ENCODE results near the gene UCKL1.
"Not testable (repeated sequence)": the region's sequence is repeated elsewhere in the genome, so short reads cannot be mapped to it uniquely, and the experiment has no call there.

The UCKL1 gene

GRCh38 chr20:63919130-63919529 is 37.1 kb downstream of the UCKL1 start:
- peak; percentile 49 for DNase-seq (ENCODE audit: low spot score)

DNA sequence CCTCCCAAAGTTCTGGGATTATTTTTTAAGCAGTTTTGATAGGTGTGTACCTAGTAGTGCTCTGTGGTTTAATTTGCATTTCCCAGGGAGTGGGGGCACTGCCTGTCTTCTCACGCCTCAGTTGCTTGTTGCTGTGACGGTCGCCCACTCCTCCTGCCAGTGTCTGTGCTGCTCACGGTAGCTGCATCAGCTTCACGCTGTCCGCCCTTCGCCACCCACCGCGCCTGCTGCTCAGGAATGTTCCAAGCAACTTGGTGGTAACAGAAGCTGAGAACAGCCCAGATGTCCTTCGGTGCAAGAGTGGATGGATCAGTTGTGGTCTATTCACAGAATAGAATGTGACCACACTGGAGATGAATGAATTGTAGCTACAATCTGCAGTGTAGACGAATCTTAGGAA is 38.4 kb downstream of the UCKL1 start:
- DNase-seq (ENCODE audit: low spot score), result no peak

DNA sequence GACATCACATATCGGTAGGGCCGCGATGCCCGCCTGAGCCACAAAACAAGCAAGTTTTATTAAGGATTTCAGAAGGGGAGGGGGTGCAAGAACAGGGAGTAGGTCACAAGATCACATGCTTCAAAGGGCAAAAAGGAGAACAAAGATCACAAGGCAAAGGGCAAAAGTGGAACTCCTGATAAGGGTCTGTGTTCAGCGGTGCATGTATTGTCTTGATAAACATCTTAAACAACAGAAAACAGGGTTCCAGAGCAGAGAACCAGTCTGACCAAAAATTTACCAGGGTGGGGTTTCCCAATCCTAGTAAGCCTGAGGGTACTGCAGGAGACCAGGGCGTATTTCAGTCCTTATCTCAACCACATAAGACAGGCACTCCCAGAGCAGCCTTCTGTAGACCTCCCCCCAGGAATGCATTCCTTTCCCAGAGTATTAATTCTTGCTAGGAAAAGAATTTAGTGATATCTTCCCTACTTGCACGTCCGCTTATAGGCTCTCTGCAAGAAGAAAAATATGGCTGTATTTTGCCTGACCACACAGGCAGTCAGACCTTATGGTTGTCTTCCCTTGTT is 39.8 kb downstream of the UCKL1 start:
- not testable (repeated sequence) for DNase-seq (ENCODE audit: low spot score)

DNA sequence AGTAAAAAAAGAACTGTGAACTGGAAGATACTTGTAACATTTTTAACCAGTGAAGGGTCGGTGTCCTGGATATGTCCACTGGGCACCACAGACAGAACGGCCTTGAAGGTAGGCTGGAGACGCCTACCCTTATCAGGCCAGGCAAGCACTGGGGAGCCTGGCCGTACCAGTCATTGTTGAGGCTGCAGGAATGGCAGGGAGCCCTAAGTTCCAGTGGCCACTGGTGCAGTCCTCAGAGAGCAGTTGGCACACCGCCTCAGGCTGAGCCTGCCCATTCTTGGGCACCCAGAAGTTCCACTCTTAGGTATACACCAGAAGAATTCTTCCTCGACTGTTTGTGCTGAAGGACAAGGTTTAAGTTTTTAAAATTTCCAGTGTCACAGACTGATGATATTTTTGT is 40.7 kb downstream of the UCKL1 start:
- no peak for DNase-seq (ENCODE audit: low spot score)

GRCh38 chr20:63913768-63914167 is 42.4 kb downstream of the UCKL1 start:
- DNase-seq (ENCODE audit: low spot score), result no peak

GRCh38 chr20:63911176-63911575 is 45.0 kb downstream of the UCKL1 start:
- peak; percentile 67 for DNase-seq (ENCODE audit: low spot score)

DNA sequence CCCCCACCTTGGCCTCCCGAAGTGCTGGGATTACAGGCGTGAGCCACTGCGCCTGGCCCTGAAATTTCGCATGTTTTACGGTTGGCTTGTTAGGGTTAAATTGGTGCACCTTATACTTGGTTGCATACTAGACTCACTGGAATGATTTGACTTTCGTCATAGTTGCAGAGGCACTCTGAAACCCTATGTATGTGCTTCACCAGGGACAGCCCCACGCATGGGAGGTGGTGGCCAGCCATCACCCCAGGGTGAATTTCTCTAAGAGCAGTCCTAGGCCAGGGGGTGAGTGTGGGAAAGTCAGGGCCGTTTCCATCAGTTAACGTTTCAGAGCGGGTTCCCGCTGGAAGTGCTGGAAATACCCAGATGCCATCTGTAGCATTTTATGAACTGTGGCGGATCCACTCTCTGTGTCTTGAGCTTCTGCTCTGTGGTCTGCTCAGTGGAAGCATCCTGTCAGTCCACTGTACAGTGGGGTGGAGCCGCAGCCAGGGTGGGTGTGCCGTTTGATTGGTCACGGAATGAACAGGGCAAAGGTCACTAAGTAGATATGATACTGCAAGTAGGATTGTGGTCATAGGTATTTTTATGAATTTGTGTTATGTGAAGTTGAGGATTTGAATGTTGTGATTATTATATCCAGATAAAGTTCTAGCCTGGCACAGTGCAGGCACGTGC is 48.1 kb downstream of the UCKL1 start:
- no peak for DNase-seq (ENCODE audit: low spot score)

DNA sequence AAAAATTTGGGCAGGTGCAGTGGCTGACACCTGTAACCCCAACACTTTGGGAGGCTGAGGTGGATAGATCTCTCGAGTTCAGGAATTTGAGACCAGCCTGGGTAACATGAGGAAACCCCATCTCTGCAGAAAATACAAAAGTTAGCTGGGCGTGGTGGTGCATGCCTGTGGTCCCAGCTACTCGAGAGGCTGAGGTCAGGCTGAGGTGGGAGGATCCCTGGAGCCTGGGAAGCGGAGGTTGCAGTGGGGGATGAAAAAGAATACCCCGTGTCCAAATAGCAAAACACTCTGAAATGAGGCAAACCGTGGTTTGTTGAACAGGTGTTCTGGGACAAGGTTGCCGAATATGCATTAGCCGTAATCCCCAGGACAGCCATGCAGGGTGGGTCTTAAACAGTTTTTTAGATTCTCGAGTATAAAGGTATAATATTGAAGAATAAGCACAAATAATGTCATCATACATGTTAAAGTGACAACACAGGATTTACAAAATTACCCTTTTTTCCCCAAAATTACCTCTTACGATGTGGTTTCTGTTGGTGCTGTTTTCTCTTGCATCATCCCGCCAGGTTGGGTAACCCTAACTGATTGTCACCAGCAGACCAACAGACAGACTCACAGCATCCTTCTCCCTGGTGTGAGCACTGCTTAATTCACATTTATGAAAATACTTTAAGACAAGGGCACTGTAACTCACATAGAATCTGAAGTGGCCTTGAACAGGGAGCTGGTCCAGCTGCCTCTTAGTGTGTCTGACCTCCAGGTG is 52.2 kb downstream of the UCKL1 start:
- DNase-seq (ENCODE audit: low spot score), result no peak

GRCh38 chr20:63900413-63900812 is 55.8 kb downstream of the UCKL1 start:
- DNase-seq (ENCODE audit: low spot score), result no peak

DNA sequence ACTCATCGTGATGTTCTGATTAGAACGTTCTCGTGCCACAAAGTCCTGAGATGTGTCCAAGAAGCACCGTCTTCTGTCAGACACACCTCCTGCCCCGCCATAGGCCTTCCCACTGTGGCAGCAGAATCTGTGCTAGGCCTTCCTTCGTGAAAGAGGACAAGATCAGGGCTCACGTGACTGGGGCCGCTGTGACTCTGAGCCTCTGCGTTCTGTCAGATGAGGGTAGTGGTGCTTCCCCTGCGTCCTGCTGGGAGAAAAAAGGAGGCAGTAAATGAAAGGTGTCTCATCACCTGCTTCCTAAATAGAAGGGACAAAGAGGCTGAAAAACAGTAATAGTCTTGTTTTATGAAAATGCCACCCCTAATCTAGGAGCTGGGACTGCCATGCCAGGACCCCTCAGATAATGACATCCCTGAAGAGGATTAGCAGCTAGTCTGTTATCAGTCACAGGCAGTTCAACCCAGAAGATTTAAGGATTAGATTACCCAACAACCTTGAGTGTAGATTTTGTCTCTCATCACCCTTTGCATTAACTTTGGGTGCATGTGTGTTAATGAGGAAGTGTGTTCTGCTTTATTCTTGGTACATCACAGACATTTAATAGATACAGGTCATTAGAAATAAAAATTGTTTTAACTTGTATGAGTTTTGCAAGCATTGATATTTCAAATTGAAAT is 57.2 kb downstream of the UCKL1 start:
- no peak for DNase-seq (ENCODE audit: low spot score)

GRCh38 chr20:63897978-63898561 is 58.1 kb downstream of the UCKL1 start:
- no peak for DNase-seq (ENCODE audit: low spot score)

GRCh38 chr20:63896264-63897105 is 59.7 kb downstream of the UCKL1 start:
- no peak for DNase-seq (ENCODE audit: low spot score)

DNA sequence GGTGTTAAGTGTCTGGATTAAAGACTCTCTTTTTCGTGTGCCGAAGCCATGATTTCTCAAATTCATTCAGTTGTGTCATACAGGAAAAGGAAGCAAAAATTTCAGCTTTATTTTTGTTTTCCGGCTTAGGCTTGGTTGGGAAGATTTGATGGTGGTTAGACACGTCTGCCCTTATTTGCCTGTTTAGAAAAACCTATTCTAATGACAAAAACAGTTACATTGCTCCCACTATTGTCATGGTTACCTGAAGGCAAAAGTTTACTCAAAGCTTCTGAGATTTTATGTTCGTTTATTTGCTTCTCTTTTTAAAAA is 60.3 kb downstream of the UCKL1 start:
- no peak for DNase-seq (ENCODE audit: low spot score)

DNA sequence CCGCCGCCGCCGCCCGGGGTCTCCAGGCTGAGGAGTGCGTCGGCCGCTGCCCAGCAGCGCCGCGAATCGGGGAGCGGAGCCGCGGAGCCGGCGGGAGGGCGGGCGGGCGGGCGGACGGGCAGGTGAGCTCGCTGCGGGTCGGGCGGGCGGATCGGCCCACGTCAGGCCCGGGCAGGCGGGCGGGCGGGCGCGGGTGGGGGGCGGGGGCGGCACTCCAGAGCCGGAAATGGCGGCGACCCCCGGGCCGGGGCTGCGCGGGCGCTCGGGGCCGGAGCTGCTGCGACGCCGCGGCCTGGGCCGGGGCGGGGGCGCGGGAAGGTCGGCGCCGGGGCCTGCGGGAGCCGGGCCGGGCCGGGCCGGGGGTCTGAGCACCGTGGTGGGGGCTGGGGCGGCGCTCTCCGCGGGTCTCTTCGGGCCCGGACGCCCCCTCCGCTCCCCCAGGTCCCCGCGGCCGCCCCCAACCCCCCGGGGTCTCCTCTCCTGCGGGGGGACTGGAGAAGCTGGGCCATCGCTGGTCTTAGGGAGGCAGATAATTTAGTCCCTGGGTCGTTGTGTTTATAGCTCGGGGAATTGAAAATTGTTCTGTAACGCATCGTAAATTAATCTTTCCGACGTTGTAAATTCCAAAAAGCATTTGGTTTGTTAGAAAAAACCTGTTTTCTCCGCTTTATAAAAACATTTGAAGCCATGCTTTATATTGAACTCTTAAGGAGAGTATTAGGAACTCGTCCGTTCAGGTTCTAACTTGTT is 60.8 kb downstream of the UCKL1 start:
- no peak for DNase-seq (ENCODE audit: low spot score)

DNA sequence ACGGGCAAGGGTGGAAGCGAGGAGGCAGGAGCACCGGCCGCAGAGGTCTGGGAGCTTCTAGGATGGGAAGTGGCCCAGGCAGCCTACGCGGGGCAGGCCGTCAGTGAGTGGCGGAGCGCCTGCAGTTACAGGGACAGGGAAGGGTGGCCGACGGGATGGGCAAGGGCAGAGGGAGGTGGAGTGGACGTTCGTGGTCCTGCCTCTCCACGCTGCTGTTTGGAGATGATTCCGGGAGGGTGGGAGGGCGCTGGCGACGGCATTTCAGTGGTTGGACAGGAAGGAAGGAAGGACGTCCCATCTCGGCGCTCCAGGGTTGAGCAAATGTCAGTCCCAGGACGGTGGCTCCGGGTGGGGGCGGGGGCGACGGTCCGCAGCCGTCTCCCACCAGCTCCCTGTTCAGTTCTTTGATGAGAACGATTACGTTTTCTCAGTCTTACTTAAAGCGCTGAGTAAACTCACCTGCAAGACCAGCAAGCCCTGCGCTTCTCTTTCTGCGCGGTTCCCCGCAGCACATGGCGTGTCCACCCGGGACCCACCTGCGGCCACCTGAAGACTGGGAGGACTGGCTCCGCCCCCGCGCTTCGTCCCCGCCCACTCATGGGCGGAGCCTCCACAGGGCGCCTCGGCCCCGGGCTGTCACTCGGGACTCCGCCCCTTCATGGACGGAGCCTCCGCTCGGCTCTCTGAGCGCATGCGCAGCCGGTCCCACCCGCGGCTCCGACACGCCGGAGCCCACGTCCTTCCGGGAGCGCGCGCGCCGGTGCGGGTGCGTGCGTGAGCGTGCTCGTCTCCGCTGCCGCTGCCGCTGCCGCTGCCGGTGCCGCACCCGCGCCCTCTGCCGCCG is 61.6 kb downstream of the UCKL1 start, which contains the start of gene DNAJC5:
DNAJC5 (plus strand) TSS at position 769 of the 844 bp plus-strand sequence. CDS start 33,220 bp downstream, outside the sequence.
- peak; percentile 95 for DNase-seq (ENCODE audit: low spot score)

- DNase-seq (ENCODE audit: low spot score), result peak; percentile 57
Measured at GRCh38 chr20:63893999-63894357, 62.2 kb downstream of the UCKL1 start.

DNA sequence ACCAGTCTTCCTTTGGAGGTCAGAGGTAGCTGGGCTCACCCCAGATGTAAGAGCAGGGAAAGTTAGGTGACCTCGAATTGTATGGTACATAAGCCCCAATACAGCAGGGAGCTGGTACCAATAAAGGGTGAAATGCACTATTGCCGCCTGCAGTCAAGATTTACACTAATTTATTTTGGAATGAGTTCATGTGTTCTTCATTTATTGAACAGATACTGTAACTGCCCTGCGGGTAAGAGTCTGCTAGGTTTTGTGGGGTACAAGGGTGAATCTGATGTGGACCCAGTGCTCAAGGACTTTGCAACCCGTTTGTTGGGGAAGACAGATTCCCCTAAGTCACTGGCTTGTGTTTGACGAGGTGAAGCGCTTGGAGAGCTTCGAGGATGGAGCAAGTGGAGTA is 63.8 kb downstream of the UCKL1 start:
- no peak for DNase-seq (ENCODE audit: low spot score)

DNA sequence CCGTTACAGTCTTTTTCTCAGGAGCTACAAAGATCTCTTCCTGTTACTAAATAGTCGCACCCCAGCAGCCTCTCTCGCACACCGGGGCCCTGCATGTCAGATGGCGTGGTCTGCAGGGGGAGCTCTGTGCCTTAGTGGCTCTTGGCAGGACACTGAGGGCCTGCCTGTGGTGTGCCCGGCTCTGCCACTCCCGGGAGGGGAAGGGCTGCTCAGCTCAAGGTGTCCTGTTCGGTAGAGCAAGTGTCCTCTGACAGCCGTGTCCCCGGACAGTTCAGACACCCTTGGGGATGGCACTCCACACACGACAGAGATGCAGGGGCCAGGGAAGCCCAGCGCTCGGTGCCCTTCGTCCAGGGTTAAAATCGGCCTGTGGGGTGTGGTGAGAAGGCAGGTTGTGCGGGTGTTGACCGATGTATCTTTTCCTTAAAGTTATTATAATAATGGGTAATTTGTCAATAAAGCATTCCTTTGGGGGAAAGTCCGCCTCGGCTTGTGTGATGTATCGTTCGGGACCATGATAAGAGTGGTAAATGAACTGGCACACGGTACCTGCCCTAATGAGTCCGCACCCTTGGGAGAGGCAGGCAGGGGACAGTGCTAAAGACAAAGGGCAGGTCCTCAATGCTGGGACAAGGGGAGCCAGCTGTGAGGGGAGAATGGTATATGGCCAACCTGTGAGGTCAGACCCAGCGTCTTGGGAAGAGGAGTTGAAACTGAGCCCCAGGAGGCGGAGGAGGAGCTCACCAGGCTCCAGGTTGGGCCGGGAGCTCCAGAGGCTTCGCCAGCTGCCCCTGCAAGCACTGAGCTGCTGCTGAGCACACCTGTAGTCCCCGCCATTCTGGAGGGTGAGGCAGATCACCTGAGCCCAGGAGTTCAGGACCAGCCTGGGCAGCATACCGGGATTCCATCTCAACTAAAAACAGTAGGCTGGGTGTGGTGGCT is 64.9 kb downstream of the UCKL1 start:
- no peak for DNase-seq (ENCODE audit: low spot score)

GRCh38 chr20:63890616-63891015 is 65.6 kb downstream of the UCKL1 start:
- DNase-seq (ENCODE audit: low spot score), result no peak

All from cerebellar cortex (tissue), 1 donor.